ENCODE data around the gene RXFP1.
"Not testable (repeated sequence)": the region's sequence is repeated elsewhere in the genome, so short reads cannot be mapped to it uniquely, and the experiment has no call there.

Gene RXFP1

DNA sequence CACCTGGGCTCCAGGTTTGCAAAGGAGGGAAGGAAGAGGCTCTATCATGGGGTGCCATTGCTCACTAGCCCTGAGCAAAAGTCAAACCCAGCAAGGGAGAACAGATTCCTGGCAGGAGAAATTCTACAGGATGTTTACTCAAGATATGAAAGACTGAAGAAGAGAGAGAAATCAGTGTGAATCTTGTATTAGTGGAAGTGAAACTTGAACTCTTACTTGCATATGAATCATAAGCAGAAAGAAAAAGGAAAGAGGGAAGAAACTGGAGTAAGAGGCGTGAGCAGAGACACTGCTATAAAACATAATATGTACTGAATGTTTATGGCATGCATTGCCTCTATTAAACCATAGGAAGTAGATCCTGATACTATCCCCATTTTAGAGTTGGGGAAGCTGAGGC, 89.1 kb downstream of the RXFP1 start:
- Histone ChIP-seq H3K4me1 (ENCODE audit: insufficient read depth, low read length) (no peaks in the 10 kb centered on the region), H3K9ac (ENCODE audit: low read depth, low read length) (no peak overlapping the region), H3K9me3 (ENCODE audit: control insufficient read depth, insufficient read depth, low read length) (no peaks in the 10 kb centered on the region), H3K36me3 (ENCODE audit: insufficient read depth, low read length) (no peaks in the 10 kb centered on the region)

DNA sequence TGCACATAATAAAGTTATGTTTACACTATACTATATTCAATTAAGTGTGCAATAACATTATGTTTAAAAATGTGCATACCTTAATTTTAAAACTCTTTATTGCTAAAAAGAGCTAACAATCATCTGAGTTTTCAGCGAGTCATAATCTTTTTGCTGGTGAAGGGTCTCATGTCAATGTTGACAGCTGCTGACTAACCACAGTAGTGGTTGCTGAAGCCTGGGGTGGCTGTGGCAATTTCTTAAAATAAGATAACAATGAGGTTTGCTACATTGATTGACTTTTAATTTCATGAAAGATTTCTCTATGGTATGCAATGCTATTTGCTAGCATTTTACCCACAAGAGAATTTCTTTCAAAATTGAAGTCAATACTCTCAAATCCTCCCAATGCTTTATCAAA, 91.4 kb downstream of the RXFP1 start:
- no peaks in the 10 kb centered on the region for H3K4me1 ChIP-seq (ENCODE audit: insufficient read depth, low read length)
- H3K36me3 ChIP-seq (ENCODE audit: insufficient read depth, low read length) = no peaks in the 10 kb centered on the region
- no peaks in the 10 kb centered on the region for H3K9me3 ChIP-seq (ENCODE audit: control insufficient read depth, insufficient read depth, low read length)
- H3K9ac ChIP-seq (ENCODE audit: low read depth, low read length) = no peak overlapping the region

DNA sequence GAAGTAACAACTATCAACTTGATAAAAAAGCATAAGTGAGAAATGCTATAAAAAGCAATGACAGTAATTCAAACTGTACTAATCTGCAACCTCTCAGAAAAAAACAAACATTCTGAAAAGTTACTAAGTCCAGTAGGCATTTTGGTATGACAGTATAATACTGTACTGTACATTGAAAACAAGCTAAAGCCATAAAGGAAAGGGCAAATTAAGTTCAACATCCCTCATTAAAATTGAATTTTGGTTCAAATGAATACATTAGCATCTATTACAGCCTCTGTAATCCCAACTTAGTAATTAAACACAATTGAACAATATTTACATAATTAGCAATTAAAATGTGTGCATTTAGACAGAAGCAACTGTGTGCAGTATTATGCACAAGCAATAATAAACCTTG, 96.3 kb downstream of the RXFP1 start:
- H3K4me1 ChIP-seq (ENCODE audit: insufficient read depth, low read length) = no peaks in the 10 kb centered on the region
- no peak overlapping the region for H3K9ac ChIP-seq (ENCODE audit: low read depth, low read length)
- H3K9me3 ChIP-seq (ENCODE audit: control insufficient read depth, insufficient read depth, low read length) = no peaks in the 10 kb centered on the region
- H3K36me3 ChIP-seq (ENCODE audit: insufficient read depth, low read length) = no peaks in the 10 kb centered on the region

DNA sequence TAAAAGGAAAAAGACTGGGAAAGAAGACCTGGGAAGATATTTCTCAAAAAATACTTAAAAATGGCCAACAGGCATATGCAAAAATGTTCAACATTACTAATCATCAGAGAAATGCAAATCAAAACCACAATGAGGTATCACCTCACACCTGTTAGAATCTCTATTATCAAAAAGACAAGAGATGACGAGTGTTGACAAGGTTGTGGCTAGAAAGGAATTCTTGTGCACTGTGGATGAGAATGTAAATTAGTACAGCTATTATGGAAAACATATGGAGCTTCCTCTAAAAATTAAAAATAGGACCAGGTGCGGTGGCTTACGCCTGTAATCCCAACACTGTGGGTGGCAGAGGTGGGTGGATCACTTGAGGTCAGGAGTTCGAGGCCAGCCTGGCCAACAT, 100.0 kb downstream of the RXFP1 start:
- H3K4me1 ChIP-seq (ENCODE audit: insufficient read depth, low read length) = no peaks in the 10 kb centered on the region
- no peak overlapping the region for H3K9ac ChIP-seq (ENCODE audit: low read depth, low read length)
- H3K9me3 ChIP-seq (ENCODE audit: control insufficient read depth, insufficient read depth, low read length) = no peaks in the 10 kb centered on the region
- no peaks in the 10 kb centered on the region for H3K36me3 ChIP-seq (ENCODE audit: insufficient read depth, low read length)

DNA sequence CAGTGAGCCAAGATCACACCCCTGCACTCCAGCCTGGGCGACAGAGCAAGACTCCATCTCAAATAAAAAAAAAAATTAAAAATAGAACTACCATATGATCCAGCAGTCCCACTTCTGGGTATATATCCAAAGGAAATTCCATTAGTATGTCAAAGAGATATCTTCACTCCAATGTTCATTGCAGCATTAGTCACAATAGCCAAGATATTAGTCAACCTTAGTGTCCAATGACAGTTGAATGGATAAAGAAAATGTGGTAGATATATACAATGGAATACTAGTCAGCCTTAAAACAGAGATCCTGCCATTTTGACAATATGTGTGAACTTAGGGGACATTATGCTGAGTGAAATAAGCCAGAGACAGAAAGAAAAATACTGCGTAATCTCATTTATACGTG, 100.6 kb downstream of the RXFP1 start:
- H3K4me1 ChIP-seq (ENCODE audit: insufficient read depth, low read length) = no peaks in the 10 kb centered on the region
- H3K36me3 ChIP-seq (ENCODE audit: insufficient read depth, low read length) = no peaks in the 10 kb centered on the region
- no peaks in the 10 kb centered on the region for H3K9me3 ChIP-seq (ENCODE audit: control insufficient read depth, insufficient read depth, low read length)
- H3K9ac ChIP-seq (ENCODE audit: low read depth, low read length) = no peak overlapping the region

DNA sequence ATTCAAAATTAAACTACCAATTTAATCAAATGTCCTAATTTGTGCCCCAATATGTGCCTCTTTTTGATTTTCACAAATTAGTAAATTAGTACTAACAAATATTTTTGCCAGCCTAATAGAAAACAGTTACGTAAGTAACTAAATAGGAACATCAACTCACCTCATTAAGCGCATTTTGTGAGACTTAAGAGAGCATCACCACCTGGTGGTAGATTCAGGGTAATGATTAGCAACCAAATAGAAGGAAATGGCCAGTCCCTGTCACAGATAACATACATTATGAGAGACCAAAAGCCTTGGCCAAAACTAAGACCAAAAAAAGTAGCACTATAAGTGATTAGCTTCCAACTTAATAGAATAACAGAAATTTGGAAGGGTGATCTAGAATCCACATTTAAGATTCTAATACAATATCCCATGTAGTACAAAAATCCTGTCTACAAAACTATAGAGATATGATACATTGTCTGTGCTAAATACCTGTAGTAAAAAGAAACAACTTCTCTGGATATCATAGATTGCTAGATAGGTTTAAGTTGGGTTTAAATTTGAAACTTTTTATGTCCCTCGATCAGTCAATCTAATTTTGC, 103.3 kb downstream of the RXFP1 start:
- H3K36me3 ChIP-seq (ENCODE audit: insufficient read depth, low read length) = no peaks in the 10 kb centered on the region

DNA sequence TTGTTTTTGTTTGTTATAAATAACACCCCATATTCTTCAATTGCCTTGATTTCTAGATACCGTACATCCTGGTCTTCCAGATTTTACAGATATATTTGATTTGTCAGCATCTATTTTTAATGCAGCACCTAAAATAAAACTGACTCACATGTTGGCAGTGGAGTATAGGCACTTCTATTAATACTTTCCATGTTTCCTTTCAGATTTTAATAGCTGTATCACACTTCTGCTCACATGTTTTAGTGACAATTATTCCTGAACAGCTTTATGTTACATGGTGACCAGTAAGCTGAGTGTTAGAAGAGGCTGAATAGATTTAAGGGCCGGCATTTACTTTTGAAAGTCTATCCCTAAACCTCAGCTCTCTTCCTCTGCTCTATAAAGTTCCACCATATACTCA, 103.9 kb downstream of the RXFP1 start:
- Histone ChIP-seq H3K4me1 (ENCODE audit: insufficient read depth, low read length) (no peaks in the 10 kb centered on the region), H3K9ac (ENCODE audit: low read depth, low read length) (no peak overlapping the region), H3K36me3 (ENCODE audit: insufficient read depth, low read length) (no peaks in the 10 kb centered on the region), H3K9me3 (ENCODE audit: control insufficient read depth, insufficient read depth, low read length) (no peaks in the 10 kb centered on the region)

More for the DNA sequence above, 103.3 kb downstream of the RXFP1 start:
- Histone ChIP-seq H3K4me1 (ENCODE audit: insufficient read depth, low read length) (no peaks in the 10 kb centered on the region), H3K9ac (ENCODE audit: low read depth, low read length) (no peak overlapping the region), H3K9me3 (ENCODE audit: control insufficient read depth, insufficient read depth, low read length) (no peaks in the 10 kb centered on the region)

DNA sequence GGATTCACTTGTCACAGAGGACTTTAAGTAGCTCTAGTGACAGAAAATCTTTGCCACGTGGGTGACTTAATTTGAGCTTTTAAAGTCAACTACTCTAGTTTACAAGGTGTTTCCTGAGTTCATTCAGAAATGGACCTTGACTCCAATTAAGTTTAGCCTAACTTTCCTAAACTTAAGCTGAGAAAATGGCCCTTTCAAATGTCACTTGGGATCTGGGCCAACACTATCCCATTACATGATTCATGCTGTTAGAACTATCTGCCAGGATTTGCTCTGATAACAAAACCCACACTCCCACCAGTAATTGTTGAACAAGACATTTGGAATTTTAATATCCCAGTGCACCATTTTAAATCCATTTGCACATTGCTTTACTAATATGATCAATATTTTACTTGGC, 109.2 kb downstream of the RXFP1 start:
- Histone ChIP-seq H3K4me1 (ENCODE audit: insufficient read depth, low read length) (no peaks in the 10 kb centered on the region), H3K36me3 (ENCODE audit: insufficient read depth, low read length) (no peaks in the 10 kb centered on the region), H3K9me3 (ENCODE audit: control insufficient read depth, insufficient read depth, low read length) (no peaks in the 10 kb centered on the region), H3K9ac (ENCODE audit: low read depth, low read length) (no peak overlapping the region)

DNA sequence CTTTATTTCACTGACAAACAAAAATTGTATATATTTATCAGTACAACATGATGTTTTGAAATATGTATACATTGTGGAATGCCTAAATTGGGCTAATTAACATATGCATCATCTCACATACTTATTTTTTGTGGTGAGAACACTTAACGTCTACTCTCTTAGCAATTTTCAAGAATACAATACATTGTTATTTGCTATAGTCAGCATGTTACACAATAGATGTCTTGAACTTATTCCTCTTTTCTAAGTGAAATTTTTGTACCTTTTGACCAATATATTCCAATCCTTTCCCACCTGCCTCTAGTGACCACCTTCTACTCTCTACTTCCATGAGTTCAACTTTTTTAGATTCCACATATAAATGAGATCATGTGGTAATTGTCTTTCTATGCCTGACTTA, 114.9 kb downstream of the RXFP1 start:
- Histone ChIP-seq H3K36me3 (ENCODE audit: insufficient read depth, low read length) (no peaks in the 10 kb centered on the region), H3K9ac (ENCODE audit: low read depth, low read length) (no peak overlapping the region), H3K4me1 (ENCODE audit: insufficient read depth, low read length) (no peaks in the 10 kb centered on the region), H3K9me3 (ENCODE audit: control insufficient read depth, insufficient read depth, low read length) (no peaks in the 10 kb centered on the region)

DNA sequence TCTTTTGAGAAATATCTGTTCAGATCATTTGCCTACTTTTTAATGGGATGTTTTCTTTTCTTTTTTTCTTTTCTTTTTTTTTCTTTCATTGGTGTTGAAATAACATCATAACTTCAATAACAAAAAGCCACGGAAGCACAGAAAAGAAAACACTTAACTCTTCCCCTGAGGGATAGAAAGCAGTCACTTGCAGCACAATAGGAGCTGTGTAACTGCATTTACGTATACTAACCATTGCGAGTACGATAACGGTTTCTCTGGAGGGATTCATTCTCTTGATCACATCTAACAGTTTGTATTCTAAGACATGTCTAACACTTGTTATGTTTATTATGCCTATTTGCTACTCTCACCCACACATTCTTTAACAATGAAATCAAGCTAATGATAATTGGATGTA, 122.7 kb downstream of the RXFP1 start:
- Histone ChIP-seq H3K9ac (ENCODE audit: low read depth, low read length) (no peak overlapping the region), H3K36me3 (ENCODE audit: insufficient read depth, low read length) (no peaks in the 10 kb centered on the region), H3K9me3 (ENCODE audit: control insufficient read depth, insufficient read depth, low read length) (no peaks in the 10 kb centered on the region), H3K4me1 (ENCODE audit: insufficient read depth, low read length) (no peaks in the 10 kb centered on the region)

DNA sequence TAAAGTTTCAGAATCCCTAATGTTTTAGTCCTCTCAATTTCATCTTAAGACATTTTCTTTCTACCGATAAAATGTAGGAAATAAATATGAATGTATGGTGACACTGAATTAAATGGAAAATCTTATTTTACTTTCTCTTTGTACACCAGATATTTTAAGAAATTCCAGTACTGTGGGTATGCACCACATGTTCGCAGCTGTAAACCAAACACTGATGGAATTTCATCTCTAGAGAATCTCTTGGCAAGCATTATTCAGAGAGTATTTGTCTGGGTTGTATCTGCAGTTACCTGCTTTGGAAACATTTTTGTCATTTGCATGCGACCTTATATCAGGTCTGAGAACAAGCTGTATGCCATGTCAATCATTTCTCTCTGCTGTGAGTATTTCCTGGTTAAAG, 123.1 kb downstream of the RXFP1 start:
- Histone ChIP-seq H3K9me3 (ENCODE audit: control insufficient read depth, insufficient read depth, low read length) (no peaks in the 10 kb centered on the region), H3K36me3 (ENCODE audit: insufficient read depth, low read length) (no peaks in the 10 kb centered on the region), H3K9ac (ENCODE audit: low read depth, low read length) (no peak overlapping the region)

DNA sequence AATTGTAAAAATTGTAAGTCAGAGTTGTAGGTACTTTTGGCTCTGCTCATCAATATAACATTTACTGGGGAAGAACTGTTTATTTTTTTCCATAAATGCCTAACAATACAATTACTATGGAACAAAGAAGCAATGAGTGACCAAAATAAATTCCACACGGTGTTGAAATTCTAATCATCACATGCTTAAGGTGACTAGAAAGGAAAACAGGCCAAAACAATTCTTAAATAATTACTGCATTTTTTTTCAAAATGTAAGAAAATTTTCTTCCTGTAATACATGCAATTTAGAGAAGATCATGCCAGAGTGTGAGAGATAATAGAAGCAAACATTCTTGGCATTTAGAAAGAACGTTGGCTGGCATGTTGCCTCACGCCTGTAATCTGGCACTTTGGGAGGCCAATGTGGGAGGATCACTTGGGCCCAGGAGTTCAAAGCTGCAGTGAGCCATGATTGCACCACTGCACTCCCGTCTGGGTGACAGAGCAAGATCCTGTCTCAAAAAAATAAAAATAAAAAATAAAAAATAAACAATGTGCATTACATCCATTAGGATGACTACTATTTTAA, 127.5 kb downstream of the RXFP1 start:
- H3K9me3 ChIP-seq (ENCODE audit: control insufficient read depth, insufficient read depth, low read length) = no peaks in the 10 kb centered on the region
- H3K9ac ChIP-seq (ENCODE audit: low read depth, low read length) = no peak overlapping the region
- no peaks in the 10 kb centered on the region for H3K36me3 ChIP-seq (ENCODE audit: insufficient read depth, low read length)
- no peaks in the 10 kb centered on the region for H3K4me1 ChIP-seq (ENCODE audit: insufficient read depth, low read length)

More for the DNA sequence above, 123.1 kb downstream of the RXFP1 start:
- no peaks in the 10 kb centered on the region for H3K4me1 ChIP-seq (ENCODE audit: insufficient read depth, low read length)

DNA sequence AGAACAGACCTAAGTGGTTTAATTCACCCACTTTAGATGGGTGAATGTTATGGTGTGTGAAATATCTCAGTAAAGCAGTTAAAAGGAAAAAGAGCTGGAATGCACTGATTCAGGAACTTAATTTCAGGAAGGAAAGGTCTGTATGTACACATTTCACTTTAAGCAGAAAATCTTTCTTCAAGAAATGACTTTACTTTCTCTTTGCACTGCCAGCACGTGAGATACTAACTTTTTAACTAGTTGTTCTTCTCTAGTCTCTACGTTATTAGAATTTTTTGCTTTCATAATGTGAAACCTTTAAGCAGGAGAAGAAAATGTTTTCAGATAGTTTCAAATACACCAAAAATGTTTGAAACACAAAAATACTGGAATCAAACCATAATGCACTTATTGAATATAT, 131.2 kb downstream of the RXFP1 start:
- Histone ChIP-seq H3K9ac (ENCODE audit: low read depth, low read length) (no peak overlapping the region), H3K36me3 (ENCODE audit: insufficient read depth, low read length) (no peaks in the 10 kb centered on the region), H3K4me1 (ENCODE audit: insufficient read depth, low read length) (peaks cover 9% of the 10 kb centered on the region)

DNA sequence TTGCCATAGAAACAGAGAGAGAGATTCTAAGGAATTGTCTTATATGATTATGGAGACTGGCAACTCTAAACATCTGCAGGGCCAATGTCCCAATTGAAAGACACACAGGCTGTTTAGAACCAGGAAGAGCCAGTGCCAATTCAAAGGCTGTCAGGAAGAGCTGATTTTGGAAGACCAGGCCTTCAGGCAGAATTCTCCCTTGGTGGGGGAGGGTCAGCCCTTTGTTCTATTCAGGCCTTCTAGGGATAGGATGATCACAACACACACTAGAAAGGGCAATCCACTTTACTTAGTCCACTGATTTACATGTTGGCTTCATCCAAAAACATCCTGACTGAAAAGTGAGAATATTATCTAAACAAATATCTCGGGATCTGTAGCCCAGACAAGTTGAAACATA, 134.8 kb downstream of the RXFP1 start:
- H3K9ac ChIP-seq (ENCODE audit: low read depth, low read length) = no peak overlapping the region
- no peaks in the 10 kb centered on the region for H3K9me3 ChIP-seq (ENCODE audit: control insufficient read depth, insufficient read depth, low read length)
- H3K36me3 ChIP-seq (ENCODE audit: insufficient read depth, low read length) = no peaks in the 10 kb centered on the region
- peaks cover 9% of the 10 kb centered on the region for H3K4me1 ChIP-seq (ENCODE audit: insufficient read depth, low read length)

More for the DNA sequence above, 131.2 kb downstream of the RXFP1 start:
- no peaks in the 10 kb centered on the region for H3K9me3 ChIP-seq (ENCODE audit: control insufficient read depth, insufficient read depth, low read length)

DNA sequence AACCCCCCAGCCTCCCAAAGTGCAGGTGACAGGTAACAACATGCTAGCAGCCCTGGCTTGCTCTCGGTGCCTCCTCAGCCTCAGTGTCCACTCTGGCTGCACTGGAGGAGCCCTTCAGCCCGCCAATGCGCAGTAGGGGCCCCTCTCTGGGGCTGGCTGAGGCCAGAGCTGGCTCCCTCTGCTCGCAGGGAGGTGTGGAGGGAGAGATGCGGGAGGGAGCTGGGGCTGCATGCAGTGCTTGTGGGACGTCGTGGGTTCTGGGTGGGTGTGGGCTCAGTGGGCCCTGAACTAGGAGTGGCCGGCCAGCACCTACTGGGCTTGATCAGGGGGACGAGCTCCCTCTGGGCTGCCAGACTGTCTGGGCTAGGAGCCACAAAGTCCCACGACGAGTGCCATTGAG, 135.6 kb downstream of the RXFP1 start:
- no peaks in the 10 kb centered on the region for H3K9me3 ChIP-seq (ENCODE audit: control insufficient read depth, insufficient read depth, low read length)
- H3K4me1 ChIP-seq (ENCODE audit: insufficient read depth, low read length) = peaks cover 9% of the 10 kb centered on the region
- H3K9ac ChIP-seq (ENCODE audit: low read depth, low read length) = no peak overlapping the region
- H3K36me3 ChIP-seq (ENCODE audit: insufficient read depth, low read length) = no peaks in the 10 kb centered on the region

DNA sequence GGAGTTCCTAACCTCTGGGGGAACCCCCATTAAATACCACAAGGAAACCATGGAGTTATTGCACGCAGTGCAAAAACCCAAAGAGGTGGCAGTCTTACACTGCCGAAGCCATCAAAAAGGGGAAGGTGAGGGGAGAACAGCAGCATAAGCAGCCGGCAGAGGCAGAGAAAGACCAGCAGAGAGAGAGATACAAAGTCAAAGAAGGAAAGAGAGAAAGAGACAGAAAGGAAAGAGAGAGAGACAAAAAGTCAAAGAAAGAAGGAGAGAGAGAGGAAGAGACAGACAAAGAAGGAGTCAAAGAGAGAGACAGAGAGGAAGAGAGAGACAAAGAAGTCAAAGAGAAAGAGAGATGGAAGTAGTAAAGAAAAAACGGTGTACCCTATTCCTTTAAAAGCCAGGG, 141.6 kb downstream of the RXFP1 start:
- not testable (repeated sequence) for H3K9me3 ChIP-seq (ENCODE audit: control insufficient read depth, insufficient read depth, low read length); H3K36me3 ChIP-seq (ENCODE audit: insufficient read depth, low read length); H3K9ac ChIP-seq (ENCODE audit: low read depth, low read length); H3K4me1 ChIP-seq (ENCODE audit: insufficient read depth, low read length)
